Left renal cortex interstitium (tissue), 4 donors: ENCODE measurements around the gene SMG5. TPM values are rescaled to one million over a fixed set of nuclear protein-coding genes. Genes with fewer than 3 reads are reported as not detected.

Experiments used
- DNase-seq, 4 donors: peaks; one replicate each; pipeline ENCODE4 v3.0.0-alpha.2; 2013; ENCODE audit warnings: low read depth in 4 of 4, low spot score in 2 of 4, missing footprints in 1 of 4
- polyA plus RNA-seq, 4 donors: library from polyadenylated mRNA; unstranded; fragments of 120-200 nt; gene quantifications; one replicate each; pipeline ENCODE4 v1.2.1, GENCODE V29; 2013; ENCODE audit not compliant: insufficient read length in 4 of 4

SMG5 gene
- polyA plus RNA-seq, 4 donors = 54.5 to 76.2 (median 62.1) TPM

GRCh38 chr1:156246241-156246780, 36.3 kb downstream of the SMG5 start:
- no peak for DNase-seq

DNA sequence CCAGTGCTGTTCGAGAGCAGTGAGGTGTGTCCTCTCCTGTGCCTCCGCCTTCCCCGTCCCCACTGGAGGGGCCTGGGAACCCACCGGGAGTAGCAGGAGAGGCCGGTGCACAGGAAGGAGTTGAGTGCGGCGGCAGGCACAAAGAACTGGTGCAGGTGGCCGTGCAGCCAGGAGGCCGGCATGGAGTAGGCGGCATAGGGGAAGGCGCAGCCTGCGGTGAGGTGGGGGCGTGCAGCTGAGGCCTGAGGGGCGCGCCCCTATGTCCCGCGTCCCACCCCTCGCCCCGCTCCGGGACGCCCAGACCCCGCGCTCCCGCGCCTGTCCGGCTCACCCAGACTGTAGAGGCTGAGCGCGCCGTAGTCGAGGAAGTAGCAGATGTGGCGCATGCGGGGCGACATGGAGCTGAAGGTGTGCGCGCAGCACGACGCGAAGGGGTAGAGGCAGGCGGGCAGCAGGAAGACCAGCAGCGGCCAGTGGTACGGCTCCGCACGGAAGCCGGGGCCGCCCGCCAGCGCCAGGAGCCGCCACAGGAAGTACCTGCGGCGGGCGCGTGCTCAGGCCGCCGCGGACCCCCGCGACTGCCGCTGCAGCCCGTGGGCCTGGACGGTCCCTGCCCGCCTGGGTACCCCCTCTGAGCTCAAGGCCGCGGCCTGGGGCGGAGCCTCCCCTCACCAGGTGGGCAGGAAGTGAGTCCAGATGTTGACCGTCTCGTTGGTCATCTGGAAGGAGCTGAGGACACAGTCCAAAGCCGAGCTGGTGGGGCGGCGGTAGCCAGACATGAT, 37.0 kb downstream of the SMG5 start:
- DNase-seq = peak in 1 of 4 donors; percentile 13

GRCh38 chr1:156244712-156245111, 37.9 kb downstream of the SMG5 start:
- no peak for DNase-seq

- DNase-seq = no peak
Measured at GRCh38 chr1:156244126-156244525, 38.5 kb downstream of the SMG5 start.

DNA sequence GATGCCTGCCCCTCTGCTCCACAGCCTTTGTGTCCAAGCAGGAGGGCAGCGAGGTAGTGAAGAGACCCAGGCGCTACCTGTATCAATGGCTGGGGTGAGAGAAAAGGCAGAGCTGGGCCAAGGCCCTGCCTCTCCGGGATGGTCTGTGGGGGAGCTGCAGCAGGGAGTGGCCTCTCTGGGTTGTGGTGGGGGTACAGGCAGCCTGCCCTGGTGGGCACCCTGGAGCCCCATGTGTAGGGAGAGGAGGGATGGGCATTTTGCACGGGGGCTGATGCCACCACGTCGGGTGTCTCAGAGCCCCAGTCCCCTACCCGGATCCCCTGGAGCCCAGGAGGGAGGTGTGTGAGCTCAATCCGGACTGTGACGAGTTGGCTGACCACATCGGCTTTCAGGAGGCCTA, 39.9 kb downstream of the SMG5 start:
- DNase-seq = no peak

- DNase-seq = no peak
Measured at GRCh38 chr1:156241926-156242325, 40.7 kb downstream of the SMG5 start, which contains the start of gene BGLAP. TSS of gene BGLAP (plus strand) at chr1:156242184. CDS start at chr1:156242232, 48 bp downstream.

DNA sequence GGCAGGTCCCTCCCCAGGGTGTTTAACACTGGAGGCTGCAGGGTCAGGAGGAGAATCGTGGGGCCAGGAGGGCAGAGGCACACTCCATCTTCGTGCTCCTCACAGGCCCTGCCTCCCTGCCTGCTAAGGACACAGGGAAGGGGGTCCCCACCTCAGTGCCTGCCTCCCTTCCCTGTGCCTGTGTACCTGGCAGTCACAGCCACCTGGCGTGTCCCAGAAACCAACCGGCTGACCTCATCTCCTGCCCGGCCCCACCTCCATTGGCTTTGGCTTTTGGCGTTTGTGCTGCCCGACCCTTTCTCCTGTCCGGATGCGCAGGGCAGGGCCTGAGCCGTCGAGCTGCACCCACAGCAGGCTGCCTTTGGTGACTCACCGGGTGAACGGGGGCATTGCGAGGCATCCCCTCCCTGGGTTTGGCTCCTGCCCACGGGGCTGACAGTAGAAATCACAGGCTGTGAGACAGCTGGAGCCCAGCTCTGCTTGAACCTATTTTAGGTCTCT, 41.3 kb downstream of the SMG5 start:
- DNase-seq = no peak

GRCh38 chr1:156238248-156238647, 44.4 kb downstream of the SMG5 start:
- no peak for DNase-seq

DNA sequence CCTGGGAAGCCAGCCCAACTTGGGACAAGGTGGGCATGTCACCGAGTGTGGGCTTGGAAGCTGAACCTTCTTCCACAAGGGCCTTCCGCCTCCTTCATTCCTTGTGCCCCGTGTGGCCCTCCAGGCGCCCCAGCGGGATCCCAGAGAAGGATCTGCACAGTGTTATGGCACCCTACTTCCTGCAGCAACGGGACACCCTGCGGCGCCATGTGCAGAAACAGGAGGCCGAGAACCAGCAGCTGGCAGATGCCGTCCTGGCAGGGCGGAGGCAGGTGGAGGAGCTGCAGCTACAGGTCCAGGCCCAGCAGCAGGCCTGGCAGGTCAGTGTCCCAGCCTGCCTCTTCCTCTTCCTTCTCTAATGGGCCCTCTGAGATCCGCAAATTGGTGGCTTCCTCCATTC, 46.5 kb downstream of the SMG5 start:
- DNase-seq = no peak

DNA sequence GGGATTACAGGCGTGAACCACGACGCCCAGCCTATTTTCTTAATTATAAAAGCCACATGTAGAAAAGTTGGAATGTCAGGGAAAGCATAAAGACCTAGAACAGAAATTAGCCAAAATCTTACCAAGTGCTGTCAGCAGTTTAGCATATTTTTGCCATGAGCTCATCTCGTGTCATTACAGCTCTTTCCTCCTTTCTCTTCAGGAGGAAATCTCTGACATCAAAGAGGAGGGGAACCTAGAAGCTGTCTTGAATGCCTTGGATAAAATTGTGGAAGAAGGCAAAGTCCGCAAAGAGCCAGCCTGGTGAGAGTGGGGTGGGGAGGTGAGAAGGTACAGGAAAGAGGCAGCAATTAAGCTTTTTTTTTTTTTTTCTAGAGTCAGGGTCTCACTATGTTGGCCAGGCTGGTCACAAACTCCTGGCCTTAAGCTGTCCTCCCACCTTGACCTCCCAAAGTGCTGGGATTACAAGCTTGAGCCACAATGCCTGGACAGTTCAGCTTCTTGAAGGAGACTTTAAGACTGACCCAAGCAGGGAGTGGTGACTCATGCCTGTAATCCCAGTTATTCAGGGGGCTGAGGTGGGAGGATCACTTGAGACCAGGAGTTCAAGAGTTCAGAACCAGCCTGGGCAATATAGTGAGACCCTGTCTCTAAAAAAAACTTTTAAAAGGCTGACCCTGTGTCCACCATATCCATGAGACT, 49.0 kb downstream of the SMG5 start:
- DNase-seq = no peak

GRCh38 chr1:156232201-156232894, 50.3 kb downstream of the SMG5 start:
- no peak for DNase-seq

- no peak for DNase-seq
Measured at GRCh38 chr1:156230473-156230837, 52.2 kb downstream of the SMG5 start.

DNA sequence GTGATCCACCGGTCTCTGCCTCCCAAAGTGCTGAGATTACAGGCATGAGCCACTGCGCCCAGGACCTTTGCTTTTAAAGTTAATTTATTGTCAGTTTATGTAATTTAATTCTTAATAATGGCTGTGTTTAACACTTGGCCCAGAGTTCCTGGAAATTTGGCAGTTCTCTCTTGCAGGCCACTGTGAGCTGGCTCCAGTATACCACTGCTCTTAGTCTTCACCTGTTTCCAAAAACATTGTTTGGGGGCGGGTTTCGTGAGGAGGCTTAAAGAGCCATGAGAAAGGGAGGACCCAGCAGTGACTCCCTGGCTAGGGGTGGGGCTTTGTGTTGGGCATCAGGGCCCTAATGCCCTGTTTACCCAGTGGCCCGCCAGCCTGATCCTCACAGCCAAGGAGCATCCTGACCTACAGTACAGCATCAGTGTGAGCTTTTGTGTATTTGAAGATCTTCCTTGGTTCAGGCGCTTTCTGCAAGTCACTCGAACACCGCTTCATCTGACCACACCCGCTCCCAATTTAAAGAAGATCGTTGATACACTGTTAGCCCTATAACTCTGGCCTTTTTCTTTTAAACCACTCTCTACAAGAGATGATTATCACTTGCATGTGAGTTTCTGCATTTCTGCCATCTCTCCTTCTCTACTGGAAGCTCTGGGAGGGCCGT, 52.7 kb downstream of the SMG5 start:
- DNase-seq = no peak

DNA sequence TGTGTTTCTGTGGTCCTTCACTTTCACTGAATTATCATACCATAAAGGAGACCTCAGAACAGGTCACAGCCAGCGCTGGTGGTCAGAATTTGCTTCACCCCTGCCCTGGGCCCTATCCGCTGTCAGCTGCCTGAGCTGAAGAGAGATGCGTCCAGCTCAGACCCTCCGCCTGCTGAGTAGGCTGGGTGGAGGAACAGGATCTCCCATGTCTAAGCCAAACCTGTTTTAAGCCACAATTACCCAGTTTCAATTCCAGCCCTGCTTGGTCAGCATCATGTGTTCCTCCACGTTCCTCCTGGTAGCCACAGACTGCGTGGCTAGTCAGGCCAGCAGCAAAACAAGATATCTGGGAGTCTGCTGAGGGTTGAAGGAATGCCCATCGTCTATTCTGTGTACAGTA, 54.1 kb downstream of the SMG5 start:
- no peak for DNase-seq

GRCh38 chr1:156226782-156227181, 55.8 kb downstream of the SMG5 start:
- no peak for DNase-seq

DNA sequence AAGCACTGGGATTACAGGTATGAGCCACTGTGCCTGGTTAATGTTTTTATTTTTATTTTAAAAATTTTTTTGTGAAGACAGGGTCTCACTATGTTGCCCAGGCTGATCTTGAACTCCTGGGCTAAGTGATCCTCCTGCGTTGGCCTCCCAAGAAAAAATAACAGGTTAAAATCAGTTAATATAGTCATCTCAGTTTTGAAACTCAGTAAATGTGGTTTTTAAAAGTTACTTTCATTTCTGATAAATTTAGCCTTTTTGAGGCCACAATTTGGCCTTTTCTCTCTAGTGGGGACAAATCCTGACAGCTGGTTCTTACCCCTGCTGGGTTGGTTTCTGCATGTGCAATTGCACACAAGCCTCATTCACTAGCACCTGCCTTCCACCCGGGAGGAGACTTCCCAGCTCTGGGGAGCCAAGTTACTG, 56.5 kb downstream of the SMG5 start:
- DNase-seq = no peak

DNA sequence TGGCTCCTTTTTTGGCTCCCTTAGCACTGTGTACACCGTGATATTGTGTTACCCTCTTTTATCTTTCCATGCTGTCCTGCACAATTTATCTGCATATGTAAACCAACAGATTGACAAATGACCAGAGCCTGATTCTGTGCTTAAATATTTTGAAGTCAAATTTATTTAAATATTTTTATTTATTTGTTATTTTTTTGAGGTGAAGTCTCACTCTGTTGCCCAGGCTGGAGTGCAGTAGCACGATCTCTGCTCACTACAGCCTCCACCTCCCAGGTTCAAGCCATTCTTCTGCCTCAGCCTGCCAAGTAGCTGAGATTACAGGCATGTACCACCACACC, 57.0 kb downstream of the SMG5 start:
- DNase-seq = no peak

DNA sequence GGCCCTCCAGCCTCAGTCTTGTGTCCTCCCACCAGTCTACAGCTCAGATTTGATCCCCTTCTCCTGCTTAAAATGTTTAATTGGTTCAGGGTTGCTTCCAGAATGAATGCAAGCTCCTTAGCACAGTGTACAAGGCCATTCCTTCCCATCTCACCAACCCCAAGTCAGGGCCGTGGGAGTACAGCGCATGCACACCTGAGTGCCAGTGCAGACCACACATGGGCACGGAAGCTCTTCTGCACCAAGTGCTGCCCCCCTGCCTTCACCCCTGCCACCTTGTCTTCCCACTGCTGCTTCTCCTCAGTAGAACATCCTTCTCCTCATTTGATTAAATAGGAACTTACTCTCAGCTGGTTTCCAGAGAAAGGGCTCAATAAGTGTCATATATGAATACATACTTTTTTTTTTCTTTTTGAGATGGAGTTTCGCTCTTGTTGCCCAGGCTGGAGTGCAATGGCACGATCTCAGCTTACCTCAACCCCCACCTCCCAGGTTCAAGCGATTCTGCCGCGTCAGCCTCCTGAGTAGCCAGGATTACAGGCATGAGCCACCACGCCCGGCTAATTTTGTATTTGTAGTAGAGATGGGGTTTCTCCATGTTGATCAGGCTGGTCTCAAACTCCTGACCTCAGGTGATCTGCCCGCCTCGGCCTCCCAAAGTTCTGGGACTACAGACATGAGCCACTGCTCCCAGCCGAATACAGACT, 60.5 kb downstream of the SMG5 start:
- no peak for DNase-seq

- DNase-seq = no peak
Measured at GRCh38 chr1:156220226-156220625, 62.4 kb downstream of the SMG5 start.

DNA sequence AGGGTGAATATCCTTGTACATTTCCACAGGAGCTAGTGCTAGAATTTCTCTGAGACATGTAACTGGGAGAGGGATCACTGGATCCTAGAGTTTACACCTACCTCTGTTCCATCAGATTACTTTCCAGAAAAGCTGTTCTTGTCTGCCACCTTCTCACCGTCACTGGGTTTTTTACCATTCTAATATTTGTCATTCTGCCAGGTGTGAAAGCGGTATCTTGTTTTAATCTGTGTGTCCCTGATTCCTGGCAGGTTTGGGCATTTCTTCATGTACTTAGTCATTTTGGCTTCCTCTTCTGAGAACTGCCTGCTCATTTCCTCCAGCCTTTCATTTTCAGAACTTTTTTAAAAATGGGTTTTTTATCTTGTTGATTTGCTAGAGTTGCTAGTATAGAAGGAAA, 64.8 kb downstream of the SMG5 start:
- DNase-seq = no peak
